K562 treated with DMSO at 1 percent for 12 hours (cell line): ENCODE measurements around the gene EXOC3. TPM values are rescaled to one million over a fixed set of nuclear protein-coding genes. Genes with fewer than 3 reads are reported as not detected.

Source experiments
- total RNA-seq: library from RNA; unstranded; fragments of 300-600 nt; gene quantifications from 2 replicates; pipeline ENCODE4 v1.2.3, GENCODE V29; 2022; ENCODE audit not compliant: insufficient read depth

Gene EXOC3
- 38.4 and 48.4 TPM in 2 replicates for total RNA-seq

DNA sequence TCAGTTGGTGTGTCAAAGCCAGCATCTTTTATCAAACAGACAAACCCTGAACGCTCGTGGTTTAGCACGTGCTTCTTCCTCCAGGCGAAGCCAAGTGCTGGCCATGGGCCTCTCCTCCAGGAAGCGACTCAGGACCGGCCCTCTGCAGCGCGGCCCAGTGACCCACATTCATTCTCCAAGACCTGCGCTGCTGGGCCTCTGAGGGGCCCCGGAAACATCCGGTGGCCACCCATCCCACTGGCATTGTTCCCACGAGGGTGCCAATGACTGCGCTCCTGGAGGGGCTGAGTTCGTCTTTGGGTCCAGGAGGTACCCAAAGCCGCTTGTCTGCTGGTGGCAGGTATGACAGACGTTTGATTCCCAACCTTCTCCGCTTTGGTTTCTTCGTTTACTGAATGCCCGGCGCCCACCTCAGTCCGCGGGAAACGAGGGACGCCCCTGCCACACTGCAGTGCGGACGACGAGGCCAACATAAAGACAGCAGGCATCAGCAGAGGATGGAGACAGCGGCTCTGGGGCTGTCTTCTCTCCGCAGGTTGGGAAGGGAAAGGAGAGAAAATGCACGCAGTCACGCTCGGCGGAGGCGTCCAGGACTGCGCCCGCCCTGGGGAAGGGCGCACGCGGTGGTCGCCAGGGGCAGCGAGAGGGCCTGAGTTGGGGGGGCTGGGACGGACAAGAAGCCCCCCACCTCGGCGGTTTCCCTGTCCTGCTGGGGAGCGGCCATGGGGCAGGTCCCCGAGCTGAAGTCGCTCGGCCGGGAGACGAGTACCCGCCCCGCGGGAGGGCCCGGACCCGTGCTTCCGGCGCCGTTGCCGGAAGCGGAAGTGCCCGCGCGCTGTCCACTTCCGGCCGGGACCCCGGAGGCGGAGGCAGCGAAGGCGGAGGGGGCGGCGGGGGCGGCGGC, at the start of gene EXOC3:
Gene EXOC3 (plus strand): TSS at position 842 of the 904 bp plus-strand sequence. CDS start 3,030 bp downstream, outside the sequence.

Other genes starting within 250 kb of the EXOC3 start
- 3.7 and 5.8 TPM in 2 replicates for gene CCDC127, start 225.0 kb upstream of the EXOC3 start, total RNA-seq
- 104 and 125 TPM in 2 replicates for gene SDHA, start 224.9 kb upstream of the EXOC3 start, total RNA-seq
- gene PDCD6, start 171.5 kb upstream of the EXOC3 start, total RNA-seq, result 115 and 130 TPM in 2 replicates
- gene AHRR, start 121.5 kb upstream of the EXOC3 start, total RNA-seq, result 3.0 and 4.0 TPM in 2 replicates
- 3.0 and 4.5 TPM in 2 replicates for gene SLC9A3, start 81.3 kb downstream of the EXOC3 start, total RNA-seq
- gene CEP72, start 169.2 kb downstream of the EXOC3 start, total RNA-seq, result 6.4 and 15.0 TPM in 2 replicates